GM13977 (cell line): Measurements from ENCODE around the gene MRPS17.

Source experiments
- DNase-seq: peaks from one replicate; pipeline ENCODE4 v3.0.0; 2012; ENCODE audit warnings: low spot score
- in situ Hi-C: fragments of 300-500 bp; cut with MboI; formaldehyde crosslinking; loops from one replicate; pipeline ENCODE4 v1.12.0; 2022; ENCODE audit warnings: low sequenced_read_pairs, low pct_unique_long_range_greater_than_20kb, mixed read lengths, inconsistent platforms; ENCODE audit not compliant: unreplicated experiment
- TF ChIP-seq, protein P1 (sequence below): IDR thresholded peaks from 2 replicates; pipeline ENCODE4 v1.5.1; 2012; ENCODE audit warnings: mild to moderate bottlenecking, control low read depth; ENCODE audit not compliant: insufficient read depth; ENCODE audit errors: extremely low read depth, missing control alignments

MRPS17 gene

DNA sequence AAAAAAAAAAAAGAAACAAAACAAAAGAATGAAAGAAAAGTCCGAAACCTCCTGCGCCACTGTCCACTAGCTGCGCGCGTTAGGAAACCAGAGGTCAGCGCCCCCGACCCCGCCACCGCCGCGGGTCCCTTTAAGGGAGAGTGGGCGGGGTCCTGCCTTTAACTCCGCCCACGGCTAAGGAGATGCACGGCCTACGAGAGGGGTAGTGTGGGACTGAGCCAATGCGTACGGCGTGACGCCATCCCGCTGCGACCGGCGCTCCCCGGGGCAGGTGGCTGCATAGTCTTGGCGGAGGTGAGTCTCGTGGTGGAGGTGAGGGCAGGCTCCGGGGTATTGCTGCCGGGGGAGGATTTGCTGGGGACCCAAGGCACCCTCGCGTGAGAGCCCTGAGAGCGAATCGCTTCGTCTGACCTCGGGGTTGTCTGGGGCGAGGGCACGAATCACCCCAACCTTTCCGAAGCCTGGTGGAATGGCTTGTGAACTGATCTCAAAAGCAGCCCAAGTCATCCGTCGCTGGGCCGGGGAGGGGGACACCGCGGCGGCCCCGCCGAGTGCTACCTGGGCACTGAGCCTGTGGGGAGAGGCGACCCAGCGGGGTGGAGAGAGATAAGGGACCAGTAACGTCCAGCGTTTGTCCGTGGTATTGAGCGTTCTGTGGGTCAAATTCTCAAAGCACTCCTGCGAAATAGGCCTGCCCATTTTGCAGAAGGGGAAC lies at the start of gene MRPS17:
Gene MRPS17 (plus strand): TSS at position 241 of the 715 bp plus-strand sequence. CDS start 1,319 bp downstream, outside the sequence.
- in situ Hi-C loops, result loop anchor here (25.0 kb wide), 1 partner anchor 314 kb away; no protein-coding TSS in a partner anchor
- DNase-seq, result peak; percentile 97
- TF ChIP-seq, protein P1, sequence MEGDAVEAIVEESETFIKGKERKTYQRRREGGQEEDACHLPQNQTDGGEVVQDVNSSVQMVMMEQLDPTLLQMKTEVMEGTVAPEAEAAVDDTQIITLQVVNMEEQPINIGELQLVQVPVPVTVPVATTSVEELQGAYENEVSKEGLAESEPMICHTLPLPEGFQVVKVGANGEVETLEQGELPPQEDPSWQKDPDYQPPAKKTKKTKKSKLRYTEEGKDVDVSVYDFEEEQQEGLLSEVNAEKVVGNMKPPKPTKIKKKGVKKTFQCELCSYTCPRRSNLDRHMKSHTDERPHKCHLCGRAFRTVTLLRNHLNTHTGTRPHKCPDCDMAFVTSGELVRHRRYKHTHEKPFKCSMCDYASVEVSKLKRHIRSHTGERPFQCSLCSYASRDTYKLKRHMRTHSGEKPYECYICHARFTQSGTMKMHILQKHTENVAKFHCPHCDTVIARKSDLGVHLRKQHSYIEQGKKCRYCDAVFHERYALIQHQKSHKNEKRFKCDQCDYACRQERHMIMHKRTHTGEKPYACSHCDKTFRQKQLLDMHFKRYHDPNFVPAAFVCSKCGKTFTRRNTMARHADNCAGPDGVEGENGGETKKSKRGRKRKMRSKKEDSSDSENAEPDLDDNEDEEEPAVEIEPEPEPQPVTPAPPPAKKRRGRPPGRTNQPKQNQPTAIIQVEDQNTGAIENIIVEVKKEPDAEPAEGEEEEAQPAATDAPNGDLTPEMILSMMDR, result no peak

DNA sequence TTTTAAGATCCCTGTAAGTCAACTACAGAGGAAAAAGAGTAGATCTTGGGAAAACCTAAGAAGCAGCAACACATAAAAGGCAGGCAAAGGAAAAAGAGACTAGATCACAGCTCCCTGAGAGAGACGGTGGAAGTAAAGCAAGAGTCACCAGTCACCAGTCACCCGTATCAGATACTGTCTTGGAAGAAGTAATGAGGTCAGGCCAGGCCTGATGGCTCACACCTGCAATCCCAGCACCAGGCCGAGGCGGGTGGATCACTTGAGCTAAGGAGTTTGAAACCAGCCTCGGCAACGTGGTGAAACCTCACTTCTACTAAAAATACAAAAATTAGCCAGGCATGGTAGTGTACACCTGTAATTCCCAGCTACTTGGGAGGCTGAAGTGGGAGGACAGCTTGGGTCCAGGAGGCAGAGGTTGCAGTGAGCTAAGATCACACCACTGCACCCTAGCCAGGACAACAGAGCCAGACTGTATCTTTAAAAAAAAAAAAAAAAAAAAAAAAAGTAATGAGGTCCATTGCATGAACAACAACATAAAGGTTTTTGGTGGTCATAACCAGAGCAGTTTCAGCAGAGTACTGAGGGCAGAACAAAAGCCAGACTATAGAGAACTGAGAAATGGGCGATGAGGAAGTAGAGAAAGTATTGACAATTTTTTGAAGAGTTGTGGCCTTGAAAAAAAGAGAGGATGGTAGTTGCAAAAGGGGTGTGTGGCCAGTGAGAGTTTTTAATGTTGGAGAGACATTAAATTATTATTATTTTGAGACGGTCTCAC lies 47.5 kb upstream of the MRPS17 start:
- DNase-seq, result peak; percentile 42
- in situ Hi-C loops, result no loop called here
- TF ChIP-seq, protein P1, result no peak

DNA sequence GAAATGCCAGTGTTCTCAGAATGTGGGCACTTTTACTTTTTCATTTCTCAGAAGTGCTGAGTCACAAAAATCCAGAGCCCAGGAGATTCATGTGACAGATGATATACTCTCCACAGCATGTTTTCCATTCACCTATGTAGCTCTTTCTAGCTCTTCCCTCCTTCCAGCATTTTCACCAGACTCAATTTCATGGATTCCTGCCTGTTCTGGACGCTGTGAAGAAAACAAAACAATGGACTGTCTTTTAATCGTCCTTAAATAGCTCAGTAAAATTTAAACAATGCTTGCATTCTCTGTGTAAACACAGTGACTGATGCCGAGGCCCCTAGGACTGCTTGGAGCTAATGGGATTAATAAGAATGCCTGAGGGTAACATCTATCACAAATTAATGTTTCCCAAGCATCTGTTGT lies 38.9 kb upstream of the MRPS17 start:
- no peak for DNase-seq
- in situ Hi-C loops, result no loop called here
- TF ChIP-seq, protein P1, result no peak

DNA sequence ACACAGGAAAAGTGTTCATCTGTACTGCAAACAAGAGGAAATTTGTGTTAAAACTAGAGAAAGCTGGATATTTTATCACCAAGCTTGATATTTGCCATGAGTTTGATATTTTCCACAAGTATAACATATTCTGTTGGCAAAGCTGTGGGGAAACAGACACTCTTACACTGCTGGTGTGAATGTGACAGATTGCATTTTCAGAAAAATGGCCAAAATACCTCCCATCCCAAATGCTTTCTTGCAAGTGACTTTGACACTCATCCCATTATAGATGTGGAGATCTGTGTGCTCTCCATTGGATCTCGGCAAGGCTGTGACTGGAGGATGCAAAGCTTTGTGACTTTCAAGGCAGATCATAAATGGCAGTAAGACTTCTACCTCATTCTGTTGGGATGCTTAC lies 33.9 kb upstream of the MRPS17 start:
- TF ChIP-seq, protein P1, result no peak
- in situ Hi-C loops, result no loop called here
- no peak for DNase-seq

DNA sequence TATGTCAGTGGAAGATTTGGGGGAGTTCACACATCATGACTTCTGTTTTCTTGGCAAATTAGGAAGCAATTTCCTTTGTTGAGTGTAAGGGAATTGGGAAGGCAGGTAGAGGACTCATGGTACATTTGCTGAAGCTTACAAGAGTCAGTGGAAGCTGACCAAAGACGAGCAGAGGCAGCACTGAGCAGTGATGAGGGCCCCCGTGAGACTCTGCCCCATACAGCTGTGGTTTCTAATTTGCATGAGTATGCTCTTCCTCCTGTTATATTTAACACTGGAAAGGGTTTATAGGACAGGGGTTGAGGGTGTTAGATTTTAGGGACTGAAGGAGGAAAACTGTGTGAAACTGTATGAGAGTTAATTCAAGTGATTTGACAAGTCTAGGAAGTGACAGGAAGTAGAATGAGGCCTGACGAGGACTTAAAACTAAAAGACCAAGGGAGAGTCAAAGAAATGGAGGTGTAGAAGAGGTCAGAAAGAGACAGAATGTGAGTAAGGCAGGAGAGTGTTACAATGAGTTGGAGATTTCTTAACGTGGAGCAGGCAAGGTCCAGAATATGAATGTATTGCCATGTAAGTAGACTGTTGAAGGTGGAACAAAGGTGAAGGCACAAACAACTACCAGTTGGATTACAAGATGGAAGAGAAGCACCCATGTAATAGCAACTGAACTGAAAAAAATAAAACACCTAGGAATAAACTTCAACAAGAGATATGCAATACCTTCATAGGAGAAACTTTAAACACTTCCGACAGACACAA lies 23.5 kb upstream of the MRPS17 start:
- TF ChIP-seq, protein P1, result no peak
- DNase-seq, result no peak
- in situ Hi-C loops, result no loop called here

DNA sequence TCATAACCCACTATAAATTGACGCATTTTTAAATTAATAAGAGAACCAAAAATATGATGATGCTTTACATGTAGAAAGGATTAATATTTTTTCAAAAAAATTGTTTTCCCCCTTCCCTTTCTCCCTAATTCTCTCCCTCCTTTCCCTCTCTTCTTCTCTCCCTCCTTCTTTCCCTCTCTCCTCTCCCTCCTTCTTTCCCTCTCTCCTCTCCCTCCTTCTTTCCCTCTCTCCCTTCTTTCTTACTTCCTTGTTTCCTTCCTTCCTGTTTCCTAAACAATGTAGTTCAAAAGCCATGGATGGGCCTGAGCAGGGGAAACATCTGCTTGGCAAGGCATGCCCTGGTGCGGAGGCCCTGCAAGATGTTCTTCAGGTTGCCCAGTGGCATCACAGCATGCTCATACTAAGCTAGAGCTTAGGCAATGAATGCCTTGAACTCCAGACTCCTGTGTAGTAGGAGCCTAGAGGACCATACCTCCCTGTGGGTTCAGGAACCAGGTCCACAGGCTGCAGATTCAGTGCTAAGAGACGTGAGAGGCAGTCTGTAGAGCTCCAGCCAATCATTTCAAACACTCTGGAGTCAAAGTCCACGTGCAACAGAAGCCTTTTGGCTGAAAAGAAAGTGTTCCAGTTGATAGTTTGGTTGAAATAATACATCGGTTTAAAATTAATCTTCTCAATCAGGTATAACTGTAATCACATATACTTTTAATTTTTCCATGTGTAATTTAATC lies 20.1 kb upstream of the MRPS17 start:
- in situ Hi-C loops, result no loop called here
- DNase-seq, result no peak
- TF ChIP-seq, protein P1, result no peak
